Measurements from ENCODE around the gene AFDN.

AFDN gene

DNA sequence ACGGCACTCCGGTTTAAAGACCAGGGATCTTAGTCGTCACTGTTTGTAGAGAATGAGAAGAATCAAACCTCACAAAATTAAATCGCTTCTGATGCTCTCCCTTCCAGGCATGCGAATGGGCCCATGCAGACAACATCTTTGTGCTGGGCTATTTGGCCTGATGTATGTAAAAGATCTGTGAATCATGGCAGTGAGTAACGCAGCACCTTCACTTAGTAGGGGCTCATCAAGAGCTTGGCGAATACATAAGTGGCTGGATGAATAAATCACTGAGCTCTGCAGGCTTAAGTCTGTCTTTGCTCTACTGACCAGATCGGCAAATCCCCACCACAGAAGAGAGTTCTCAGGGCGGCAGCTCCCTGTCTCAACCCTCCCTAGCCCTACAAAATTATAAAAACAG, 44.8 kb upstream of the AFDN start:
- H3K4me3 ChIP-seq (ENCODE audit: low read length): no peak overlapping the region
- TF ChIP-seq, protein P1, sequence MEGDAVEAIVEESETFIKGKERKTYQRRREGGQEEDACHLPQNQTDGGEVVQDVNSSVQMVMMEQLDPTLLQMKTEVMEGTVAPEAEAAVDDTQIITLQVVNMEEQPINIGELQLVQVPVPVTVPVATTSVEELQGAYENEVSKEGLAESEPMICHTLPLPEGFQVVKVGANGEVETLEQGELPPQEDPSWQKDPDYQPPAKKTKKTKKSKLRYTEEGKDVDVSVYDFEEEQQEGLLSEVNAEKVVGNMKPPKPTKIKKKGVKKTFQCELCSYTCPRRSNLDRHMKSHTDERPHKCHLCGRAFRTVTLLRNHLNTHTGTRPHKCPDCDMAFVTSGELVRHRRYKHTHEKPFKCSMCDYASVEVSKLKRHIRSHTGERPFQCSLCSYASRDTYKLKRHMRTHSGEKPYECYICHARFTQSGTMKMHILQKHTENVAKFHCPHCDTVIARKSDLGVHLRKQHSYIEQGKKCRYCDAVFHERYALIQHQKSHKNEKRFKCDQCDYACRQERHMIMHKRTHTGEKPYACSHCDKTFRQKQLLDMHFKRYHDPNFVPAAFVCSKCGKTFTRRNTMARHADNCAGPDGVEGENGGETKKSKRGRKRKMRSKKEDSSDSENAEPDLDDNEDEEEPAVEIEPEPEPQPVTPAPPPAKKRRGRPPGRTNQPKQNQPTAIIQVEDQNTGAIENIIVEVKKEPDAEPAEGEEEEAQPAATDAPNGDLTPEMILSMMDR (conservative IDR thresholded peaks at IDR 0.05; ENCODE audit: low read length): no peak
- no peak for DNase-seq (ENCODE audit: low read depth)

DNA sequence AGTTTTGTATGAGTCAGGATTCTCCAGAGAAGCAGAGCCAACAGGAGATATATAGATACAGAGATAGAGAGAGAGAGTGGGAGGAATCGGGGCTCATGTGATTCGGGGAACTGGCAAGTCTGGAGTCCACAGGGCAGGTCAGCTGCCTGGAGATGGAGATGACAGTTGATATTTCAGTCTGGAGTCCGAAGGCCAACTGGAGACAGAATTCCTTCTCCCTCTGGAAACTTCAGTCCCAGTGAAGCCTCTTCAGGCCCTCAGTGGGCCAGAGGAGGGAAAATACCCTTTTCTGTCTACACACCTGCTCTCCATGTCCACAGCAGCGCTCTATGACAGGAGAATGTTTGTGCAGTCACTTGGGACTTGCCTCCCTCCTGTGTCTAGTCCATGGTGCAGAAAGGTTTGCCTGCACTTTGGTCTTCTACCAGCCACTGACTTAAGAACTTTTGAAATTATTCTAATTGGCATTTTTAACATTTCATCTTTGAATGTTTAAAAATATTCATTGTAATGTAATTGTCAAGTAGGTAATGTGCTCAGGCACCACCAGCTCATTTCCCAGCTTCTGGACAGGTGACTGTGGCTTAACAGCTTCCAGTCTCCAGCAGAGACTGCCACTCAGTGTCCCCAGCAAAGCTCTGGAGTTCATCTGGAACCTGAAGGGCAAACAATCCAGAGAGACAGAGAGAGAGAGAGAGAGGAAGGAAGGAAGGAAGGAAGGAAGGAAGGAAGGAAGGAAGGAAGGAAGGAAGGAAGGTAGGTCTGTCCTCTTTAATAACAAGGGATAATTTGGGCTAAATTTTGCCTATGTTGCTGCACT, 43.8 kb upstream of the AFDN start:
- DNase-seq (ENCODE audit: low read depth): no peak
- TF ChIP-seq, protein P1 (conservative IDR thresholded peaks at IDR 0.05; ENCODE audit: low read length): no peak
- H3K4me3 ChIP-seq (ENCODE audit: low read length): no peak overlapping the region

DNA sequence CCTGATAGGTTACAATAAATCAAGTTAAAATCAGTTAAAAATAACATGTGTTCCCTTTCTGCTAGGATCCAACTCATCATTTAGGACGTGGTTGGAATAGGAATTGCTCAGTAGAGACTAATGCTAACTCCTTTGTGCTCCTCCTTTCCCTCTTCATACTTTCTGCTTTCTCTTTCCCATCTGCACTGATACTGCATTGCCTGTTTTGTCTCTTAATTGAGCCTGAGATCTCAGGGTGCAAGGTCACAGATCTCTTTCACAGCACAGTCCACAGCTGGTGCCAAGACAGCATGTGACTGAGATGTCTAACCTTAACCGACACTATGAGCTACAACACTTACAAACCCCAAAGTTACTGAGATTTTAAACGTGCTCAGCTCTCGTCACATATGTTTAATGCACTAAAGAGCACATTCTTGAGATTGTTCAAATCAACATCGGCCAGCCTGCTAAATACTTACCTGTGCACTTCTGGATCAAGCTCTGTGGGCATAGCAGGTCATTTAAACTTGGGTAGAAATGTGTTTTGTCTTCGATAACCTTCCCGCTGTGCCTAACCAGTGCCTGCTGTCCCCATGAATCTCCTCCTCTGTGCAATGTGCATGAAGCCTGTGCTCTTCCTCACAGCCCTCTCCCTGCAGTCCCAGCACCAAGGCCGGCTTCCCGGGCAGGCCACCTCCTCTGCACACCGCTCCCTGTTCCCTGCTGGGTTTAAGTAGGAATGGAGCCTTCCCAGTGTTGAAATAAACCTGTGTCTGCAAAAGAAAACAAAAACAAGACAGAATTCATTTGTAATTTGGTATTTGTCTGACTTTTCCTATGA, 39.6 kb upstream of the AFDN start:
- no peak overlapping the region for H3K4me3 ChIP-seq (ENCODE audit: low read length)
- TF ChIP-seq, protein P1 (conservative IDR thresholded peaks at IDR 0.05; ENCODE audit: low read length): no peak
- DNase-seq (ENCODE audit: low read depth): no peak

DNA sequence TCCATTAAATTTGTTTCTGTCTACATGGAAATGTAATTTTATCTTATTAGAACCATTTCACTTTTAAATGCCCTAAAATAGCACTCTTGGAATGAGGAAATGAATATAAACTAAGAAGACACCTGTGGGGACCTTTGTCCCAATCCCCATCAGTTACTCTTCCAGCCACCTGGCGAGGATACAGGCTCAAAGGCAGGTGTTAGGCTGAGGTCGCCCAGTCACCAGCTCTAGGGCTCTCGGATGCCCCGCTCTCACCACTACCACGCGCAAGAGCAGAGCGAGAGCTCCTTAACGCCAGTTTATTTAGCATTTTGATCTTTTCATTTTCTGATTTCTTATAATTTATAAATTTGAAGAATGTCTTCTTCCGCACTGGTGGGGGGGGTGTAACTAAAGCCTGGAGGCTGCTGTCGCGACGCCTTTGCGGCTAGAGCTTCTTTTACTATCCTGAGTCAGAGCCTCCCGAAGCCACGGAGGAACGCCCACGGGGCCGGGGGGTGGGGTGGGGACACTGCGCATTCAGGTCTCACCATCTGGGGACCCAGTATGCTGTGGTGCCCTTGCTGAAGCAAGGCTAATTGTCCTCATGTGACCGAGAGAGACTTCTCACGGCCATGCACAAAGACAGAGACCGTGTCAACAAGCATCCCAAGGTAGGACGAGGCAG, 38.7 kb upstream of the AFDN start:
- TF ChIP-seq, protein P1 (conservative IDR thresholded peaks at IDR 0.05; ENCODE audit: low read length): no peak
- DNase-seq (ENCODE audit: low read depth): no peak
- H3K4me3 ChIP-seq (ENCODE audit: low read length): no peak overlapping the region

DNA sequence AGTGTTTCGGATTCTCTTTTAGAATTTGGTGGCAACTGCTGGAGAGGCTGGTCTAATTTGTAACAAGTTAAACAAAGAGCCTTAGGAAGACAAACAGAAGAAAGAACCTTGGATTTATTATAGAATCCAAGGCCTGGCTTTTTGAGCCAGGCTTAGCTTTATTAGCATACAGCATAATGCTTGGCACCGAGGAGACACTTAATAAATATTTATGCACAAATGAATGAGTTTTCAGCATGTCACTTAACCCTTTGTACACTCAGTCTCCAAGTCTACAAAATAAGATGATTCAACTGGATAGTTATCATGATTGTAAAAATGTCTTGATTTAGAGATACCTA, 38.2 kb upstream of the AFDN start:
- DNase-seq (ENCODE audit: low read depth): no peak
- TF ChIP-seq, protein P1 (conservative IDR thresholded peaks at IDR 0.05; ENCODE audit: low read length): no peak
- H3K4me3 ChIP-seq (ENCODE audit: low read length): no peak overlapping the region

DNA sequence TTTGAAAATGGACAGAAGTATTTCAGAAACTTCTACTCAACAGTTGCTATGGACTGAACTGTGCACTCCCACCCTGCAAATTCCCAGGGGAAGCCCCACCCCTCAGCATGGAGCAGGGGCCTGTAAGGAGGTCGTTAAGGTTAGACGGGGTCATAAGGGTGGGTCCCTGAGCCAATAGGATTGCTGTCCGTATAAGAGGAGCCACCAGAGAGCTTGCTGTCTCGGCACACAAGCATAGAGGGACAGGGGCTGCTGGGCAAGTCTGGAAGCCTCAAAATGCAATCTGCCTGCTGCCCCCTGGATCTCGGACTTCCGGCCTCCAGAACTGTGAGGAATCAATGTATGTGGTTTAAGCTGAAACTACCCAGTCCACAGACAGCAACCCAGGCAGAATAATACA, 37.4 kb upstream of the AFDN start:
- H3K4me3 ChIP-seq (ENCODE audit: low read length): no peak overlapping the region
- DNase-seq (ENCODE audit: low read depth): no peak
- TF ChIP-seq, protein P1 (conservative IDR thresholded peaks at IDR 0.05; ENCODE audit: low read length): no peak

All from AG10803 (cell line).